ENCODE measurements around the gene GLI2.

DNA sequence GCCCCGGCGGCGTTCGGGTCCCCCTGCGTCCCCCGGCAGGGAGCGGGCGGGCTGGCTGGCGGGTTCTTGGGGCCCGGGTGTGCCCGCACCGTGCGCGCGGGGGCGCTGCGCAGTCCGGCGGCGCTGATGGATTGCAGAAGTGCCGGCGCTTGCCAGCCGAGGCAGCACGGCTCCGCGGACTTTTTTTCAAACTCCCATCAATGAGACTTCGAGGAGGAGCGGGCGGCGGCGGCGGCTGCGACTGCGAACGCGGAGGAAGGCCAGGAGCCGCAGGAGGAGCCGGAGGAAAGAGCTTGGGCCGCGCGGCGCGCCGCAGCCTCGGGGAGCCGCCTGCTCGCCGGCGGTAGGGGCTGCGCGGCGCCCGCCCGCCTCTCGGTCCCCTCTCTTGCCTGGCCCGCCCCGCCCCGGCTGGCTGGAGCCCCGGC, at the start of gene GLI2:
- TF ChIP-seq TAF1 (IDR thresholded peaks at IDR 0.05; ENCODE audit: low read depth, low read length), result no peak
- TF ChIP-seq POLR2AphosphoS5 (IDR thresholded peaks at IDR 0.05; ENCODE audit: low read depth, low read length), result no peak
- TF ChIP-seq PAX5 (IDR thresholded peaks at IDR 0.05; ENCODE audit: insufficient read depth, low read length, severe bottlenecking), result no peak
